HG03159 (cell line): ENCODE results near the gene ZSCAN29.

Source experiments
- ATAC-seq: cut with Tn5 transposase; IDR thresholded peaks from one replicate; pipeline ENCODE4 v1.9.1; 2021; ENCODE audit warnings: mild to moderate bottlenecking, moderate library complexity; ENCODE audit not compliant: unreplicated experiment

Gene ZSCAN29

DNA sequence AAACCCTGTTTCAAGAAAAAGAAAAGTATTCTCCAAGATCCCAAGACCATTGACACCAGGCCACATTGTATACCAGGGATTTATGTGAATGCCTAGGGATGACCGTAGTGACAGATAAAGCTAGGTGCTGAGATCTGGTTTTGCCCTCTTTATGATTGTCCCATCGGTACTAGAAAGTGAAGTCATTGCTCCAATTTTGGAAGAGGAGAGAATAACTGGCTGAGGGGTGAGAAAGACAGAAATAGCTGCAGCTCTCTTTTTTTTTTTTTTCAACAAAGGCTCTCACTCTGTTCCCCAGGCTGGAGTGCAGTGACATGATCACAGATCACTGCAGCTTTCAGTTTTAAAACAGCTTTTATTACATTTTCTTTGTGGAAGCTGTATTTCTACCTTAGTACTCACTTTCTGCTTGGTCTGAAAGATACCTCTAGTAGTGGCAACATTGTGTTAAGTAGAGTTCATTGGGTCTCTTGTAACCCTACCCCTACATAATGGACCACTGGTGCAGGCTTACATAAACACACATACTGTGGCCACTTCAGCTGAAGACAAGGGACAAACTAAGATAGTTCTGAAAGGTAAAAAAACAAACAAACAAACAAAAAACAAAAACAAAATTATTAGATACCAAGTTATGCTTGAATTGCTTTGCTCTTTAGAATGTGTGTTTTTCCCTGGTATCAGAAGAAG, 18.0 kb downstream of the ZSCAN29 start:
- no peak for ATAC-seq

DNA sequence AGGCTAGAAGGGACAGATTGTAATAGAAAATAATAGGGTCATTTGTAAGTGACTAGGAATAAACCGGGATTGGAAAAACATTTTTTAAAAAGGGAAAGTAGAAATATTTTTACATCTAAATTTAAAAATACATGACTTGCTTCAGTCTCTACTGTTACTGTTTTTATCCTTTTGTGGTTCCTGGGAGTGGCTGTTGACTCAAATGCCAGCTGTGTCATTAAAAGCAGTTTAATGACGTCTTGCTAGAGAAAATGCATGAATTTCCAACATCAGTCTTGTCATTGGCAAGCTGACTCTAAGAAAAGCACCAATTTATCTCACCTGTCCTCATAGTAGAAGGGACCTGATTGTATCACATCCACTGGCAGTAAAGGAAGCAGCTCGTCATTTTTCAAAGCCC, 23.7 kb downstream of the ZSCAN29 start:
- no peak for ATAC-seq

DNA sequence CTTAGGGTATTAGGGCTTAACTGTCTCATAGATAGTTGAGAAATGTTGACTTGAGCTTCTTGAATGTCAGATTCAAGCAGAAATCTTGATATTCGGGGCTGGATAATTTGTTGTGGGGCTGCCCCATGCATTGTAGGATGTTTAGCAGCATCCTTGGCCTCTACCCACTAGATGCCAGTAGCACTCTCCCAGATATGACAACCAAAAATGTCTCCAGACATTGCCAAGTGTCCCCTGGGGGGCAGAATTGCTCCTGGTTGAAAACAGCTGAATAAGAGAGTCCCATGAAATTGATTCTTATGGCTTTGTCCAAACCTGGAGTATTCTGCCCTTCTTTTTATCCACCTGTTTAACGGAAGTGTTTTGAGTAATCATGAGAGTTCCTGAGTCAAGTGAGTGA, 24.5 kb downstream of the ZSCAN29 start:
- no peak for ATAC-seq

DNA sequence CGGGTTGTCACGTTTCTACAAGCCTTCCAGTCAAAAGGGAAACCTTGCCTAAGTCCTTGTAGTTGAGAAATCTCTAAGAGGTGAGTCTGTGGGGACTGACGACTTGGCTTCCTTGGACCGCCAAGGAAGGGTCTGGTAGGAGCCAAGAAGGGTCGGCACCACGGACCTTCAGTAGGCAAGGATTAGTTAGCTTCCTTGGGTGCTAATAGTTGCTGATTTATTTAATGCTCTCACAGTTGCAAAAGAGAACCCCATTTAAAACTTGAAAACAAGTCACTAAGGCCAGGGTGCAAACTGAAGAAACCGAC, 40.1 kb downstream of the ZSCAN29 start:
- peak; percentile 9 for ATAC-seq

DNA sequence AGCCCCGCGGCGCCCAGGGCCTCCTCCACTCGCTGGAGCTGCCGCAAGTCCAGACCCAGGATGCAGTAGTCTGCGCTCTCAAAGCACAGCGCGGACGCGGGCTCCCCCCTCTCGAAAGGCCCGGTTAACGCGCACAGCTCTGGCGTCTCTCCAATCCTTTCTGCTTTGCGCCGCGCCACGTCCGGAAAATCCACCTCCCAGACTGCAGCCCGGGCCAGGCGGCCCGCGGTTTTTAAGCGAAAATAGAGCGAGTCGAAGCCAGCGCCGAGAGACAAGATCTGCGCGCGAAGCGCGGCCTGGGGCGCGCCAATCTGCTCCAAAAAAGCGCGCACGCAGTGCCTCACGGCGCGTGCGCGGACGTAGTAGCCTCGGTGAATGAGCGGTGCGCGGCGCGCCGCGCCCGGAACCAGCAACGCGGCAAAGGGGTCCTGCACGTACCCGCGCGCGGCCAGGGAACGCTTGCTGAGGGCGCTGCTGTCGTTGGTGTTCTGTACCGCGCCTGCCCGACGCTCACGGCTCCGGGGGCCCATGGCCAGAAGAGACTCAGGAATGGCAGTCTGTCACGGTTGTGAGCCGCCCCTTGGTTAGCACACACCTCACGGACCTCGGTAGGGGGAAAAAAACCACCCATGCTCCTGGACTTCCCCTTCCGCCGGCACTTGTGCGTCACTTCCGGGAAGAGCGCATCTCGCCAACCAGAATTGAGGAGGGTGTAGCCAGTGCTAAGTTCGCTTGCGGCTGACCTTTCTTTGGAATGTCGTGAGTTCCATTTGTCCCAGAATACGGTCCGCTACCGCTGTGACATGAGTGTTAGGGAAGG, 40.7 kb downstream of the ZSCAN29 start, which contains the start of gene LCMT2:
LCMT2 (minus strand) TSS at position 614 of the 820 bp plus-strand sequence; CDS start at position 530, 84 bp downstream.
- peak; percentile 93 for ATAC-seq

DNA sequence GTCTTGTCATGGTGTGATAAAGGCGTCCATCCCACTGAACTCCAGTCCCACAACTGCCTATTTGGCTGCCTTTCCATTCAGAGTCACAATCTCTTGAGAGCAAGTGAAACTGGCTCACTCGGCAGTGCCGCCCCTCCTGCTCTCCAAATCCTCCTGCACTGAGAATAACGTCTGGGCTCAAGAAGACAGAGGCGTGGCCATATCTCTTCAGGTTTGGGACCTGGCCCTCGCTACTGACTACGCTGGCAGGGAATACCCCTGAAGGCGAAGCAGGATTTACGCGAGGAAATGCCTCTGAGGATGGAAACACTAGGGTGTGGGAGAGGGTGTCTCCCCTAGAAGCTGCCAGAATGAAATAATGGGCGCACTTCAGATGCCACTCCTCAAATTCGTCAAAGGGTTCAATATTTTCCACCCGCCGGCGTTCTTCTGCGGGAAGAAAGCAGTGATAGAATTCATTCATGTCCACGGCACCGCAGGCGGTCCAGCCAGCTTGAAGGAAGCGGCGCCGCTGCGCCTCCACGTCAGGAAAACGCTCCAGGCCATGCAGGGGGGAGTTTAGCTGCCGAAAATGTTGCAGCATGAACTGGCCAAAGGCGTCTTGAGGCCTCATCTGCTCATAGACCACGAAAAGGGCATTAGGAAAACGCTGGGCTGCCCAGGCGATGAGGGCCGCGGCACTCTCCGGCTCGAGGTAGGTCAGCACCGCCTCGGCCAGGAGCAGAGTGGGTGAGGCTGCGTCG, 41.5 kb downstream of the ZSCAN29 start:
- no peak for ATAC-seq

DNA sequence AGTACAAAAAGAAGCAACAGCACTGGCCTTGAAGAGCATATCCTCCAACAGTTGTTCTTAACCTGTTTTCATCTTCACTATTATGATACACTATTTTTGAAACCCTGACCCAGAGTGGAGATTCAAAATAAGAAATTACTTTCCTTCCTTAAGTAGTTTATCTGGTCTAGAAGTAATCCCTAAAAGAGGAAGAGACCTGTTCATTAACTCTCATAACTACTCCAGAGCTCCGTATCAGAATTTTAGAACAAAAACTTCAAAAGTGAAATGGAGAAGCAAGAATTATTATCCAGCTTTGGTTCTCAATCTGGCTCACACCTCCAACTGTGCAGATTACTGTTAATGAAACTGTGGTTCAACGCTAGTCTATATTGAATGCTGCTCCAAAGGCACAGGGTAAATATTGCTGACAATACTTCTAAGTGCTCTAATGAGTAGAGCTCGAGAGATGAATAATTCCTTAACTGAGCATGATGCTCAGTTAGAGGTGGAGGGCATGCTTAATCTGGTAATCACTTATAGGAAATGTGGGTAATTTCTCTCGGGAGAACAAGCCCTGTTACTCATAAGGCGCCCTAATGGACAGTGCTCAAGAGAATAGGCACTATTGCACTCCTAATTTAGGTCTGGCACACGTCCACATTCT, 45.7 kb downstream of the ZSCAN29 start:
- no peak for ATAC-seq

DNA sequence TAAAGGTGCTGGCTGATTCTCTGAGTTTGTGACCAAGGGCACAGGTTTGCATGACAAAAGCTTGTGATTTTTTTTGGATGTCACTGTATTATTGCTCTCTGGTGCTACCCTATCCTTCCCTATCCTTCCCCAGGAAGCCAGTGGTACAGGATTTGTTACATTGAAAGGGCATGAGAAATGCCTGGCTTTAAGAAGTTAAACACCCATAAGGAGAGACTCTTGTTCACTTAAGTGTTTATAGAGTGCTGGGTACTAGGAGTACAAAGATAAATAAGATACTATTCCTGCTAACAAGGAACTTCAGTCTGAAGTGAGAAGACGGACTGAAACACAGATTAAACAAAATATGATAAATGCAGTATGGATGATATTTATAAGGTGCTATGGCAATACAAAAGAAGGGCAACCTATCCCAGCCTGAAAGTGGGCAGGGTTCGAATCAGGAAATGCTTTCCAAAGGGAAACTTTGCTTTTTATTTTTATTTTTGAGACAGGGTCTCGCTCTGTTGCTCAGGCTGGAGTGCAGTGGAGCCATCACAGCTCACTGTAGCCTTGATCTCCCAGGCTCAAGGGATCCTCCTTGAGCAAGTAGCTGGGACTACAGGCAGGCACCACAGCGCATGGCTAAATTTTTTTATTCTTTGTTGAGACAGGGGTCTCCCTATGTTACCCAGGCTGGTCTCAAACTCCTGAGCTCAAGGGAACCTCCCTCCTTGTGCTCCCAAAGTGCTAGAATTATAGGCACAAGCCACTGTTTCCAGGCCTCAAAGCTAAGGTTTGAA, 51.7 kb downstream of the ZSCAN29 start:
- ATAC-seq: no peak

DNA sequence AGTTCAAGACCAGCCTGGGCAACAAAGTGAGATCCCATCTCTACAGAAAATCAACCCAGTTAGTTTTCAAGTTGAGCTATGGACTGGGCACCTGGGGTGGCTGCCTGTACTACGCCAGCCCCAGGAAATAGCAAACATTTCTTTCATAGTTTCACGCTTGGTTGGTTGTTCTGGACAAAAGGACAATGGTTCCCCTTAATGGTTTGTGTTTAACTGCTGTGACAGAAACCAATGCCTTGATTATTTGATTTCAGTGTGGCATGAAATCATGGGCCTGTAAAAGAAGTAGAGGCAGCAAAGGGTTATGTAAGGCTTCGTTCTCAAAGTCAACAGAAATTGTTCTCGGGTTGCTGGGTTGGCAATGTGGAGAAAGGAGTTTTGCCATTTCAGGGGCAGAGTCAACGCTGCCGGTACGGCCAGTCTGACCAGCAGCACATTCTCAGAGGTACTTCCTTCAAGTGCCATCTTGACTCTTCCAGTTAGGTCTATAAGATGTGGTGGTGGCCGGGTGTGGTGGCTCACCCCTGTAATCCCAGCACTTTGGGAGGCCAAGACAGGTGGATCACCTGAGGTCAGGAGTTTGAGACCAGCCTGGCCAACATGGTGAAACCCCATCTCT, 53.2 kb downstream of the ZSCAN29 start:
- ATAC-seq: no peak

DNA sequence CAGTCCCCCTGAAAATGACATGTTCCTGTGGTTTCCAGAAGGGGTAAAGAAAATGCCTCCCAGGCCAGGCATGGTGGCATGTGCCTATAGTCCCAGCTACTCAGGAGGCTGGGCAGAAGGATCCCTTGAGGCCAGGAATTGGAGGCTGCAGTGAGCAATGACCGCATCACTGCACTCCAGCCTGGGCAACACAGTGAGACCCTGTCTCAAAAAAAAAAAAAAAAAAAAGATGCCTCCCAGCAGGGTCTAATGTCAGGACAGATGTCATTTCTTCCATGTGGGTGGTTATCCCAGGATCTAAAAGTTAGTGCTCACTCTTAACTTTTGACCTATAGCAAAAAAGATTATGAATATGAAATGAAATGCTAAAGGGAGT, 53.9 kb downstream of the ZSCAN29 start:
- no peak for ATAC-seq

DNA sequence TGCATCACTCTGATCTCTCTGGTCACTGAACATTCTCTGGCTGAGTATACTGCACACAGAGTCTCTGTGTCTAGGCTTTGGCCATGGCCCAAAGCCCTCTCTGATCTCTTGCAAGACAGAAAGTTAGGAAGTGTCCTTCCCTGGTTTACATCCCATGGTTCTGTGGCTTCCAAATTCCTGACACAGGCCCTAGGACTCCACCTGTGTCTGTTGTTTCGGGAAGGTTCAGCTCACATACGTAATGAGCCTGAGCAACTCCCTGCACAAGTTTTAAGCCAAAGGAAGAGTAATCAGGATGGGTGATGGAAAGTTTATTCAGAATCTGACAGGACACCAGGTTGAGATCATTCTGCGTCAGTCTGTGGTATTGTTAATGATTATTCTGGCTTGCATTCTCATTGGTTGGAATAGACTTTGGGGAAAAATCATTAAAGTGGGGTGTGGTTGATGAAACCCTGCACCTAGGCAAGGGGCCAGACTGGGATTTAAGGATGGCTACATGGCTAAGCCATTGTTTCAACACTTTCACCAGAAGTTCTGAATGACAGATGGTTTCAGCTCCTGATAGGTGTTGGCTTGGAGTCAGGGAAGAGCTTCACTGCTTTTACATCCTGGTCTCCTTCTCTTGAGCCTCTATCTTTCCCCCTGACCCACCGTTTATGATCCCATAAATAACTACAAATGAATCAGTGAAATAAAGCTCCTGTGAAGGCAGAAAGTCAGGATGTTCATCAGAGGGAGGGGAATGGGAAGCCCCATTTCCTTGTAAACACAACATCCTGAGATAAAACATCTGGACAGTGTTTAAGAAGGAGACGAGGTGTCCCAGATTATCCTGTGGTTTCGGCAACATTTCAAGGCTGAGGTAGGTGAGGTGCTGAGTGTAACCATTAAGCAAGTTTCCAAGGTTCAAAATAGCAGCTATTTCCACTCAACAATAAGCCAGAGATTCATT, 54.5 kb downstream of the ZSCAN29 start:
- no peak for ATAC-seq

DNA sequence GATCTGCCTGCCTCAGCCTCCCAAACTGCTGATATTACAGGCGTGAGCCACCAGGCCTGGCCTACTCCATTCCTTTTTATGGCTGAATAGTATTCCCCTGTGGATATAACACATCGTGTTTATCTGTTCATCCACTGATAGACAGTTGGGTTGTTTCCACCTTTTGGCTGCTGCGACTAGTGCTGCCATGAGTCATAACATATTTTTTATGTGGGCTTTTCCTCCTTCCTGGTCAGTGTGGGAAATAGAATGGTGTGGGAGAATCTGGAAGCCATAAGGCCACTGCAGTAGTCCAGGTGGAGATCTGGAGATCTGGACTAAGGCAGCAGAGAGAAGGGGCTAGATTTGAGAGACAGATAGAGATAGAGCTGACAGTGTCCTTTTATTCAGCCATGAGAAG, 56.7 kb downstream of the ZSCAN29 start:
- ATAC-seq: no peak

DNA sequence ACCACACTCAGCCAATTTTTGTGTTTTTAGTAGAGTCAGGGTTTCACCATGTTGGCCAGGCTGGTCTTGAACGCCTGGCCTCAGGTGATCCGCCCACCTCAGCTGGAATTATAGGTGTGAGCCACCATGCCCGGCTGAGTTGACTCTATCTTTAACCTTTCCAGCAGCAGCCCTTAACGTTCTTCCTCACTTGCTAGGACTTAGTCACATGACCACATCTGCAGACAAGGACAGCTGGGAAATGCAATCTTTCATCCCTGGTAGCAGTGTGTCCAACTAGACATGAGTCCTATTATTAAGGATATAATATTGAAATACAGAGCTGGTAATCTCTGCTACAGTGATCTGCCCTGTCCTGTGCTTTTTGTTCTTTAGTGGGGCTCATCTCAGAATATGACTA, 58.5 kb downstream of the ZSCAN29 start:
- ATAC-seq: no peak
